ENCODE results near the gene STK16. TPM values are rescaled to one million over a fixed set of nuclear protein-coding genes. Genes with fewer than 3 reads are reported as not detected.
"Not testable (repeated sequence)": the region's sequence is repeated elsewhere in the genome, so short reads cannot be mapped to it uniquely, and the experiment has no call there.

Gene STK16, protein sequence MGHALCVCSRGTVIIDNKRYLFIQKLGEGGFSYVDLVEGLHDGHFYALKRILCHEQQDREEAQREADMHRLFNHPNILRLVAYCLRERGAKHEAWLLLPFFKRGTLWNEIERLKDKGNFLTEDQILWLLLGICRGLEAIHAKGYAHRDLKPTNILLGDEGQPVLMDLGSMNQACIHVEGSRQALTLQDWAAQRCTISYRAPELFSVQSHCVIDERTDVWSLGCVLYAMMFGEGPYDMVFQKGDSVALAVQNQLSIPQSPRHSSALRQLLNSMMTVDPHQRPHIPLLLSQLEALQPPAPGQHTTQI
- 10 to 100 TPM; 13.1 to 18.1 (median 16.4) TPM for total RNA-seq

DNA sequence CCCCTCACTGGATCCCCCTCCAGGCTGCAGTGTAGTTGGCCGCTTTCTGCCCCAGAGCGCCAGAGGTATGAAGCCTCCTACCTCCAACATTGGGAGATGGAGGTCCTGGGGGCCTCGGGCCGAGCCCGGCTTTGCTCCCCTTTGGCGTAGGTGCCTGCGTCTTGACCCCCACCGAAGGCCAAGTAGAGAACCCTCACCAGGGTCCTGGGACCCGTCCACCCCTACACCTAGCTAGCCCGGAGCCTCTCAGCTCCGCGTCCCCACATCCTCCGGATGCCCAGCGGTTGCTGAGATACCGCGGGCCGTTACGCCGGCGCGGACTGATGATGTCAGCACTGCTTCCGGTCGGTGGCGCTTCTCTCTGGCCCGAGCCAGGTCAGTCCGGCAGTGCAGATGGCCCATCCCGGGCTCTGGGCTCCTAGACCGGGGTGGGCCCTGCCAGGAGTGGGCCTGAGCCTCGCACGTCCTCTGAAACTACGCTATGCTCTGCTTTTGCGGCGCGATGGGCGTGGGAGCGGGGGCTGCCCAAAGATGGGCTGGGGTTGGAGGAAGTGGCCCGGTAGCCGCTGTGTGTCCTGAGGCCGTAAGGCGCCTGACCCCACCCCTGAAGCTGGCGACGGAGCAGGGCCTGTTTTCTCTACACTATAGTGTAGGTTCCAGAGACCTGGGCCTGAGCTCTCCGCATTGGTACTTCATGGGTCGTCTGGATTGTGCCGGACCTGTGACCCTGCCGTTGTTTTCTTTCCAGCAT, at the start of gene STK16, which contains the start of gene GLB1L:
STK16 (plus strand) TSS at position 332 of the 751 bp plus-strand sequence. CDS start 521 bp downstream, outside the sequence.
GLB1L (minus strand) TSS at position 297 of the 751 bp plus-strand sequence. CDS start 1,871 bp downstream, outside the sequence.
- DNase-seq (ENCODE audit: low spot score in 2 of 2): peak; percentile 90 to 94
- intact Hi-C loops (cut with DNase I; ENCODE audit: low total_unique reads): no loop called here

DNA sequence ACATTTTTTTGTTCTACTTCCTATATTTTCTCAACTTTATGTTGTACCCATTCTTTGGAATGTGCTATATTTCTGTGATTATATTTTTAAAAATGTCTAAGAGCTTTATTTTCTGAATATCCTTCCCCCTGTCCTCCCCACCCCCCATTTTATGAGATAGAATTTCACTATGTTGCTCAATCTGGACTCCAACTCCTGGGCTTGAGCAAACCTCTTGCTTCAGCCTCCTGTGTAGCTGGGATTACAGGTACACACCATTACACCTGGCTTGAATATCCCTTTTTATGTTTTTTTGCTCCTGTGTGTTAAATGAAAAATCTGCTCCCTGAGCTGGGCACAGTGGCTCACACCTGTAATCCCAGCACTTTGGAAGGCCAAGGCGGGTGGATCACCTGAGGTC, 47.9 kb upstream of the STK16 start:
- H3K4me1 ChIP-seq: no peaks in the 10 kb centered on the region
- no peaks in the 10 kb centered on the region for H3K9me3 ChIP-seq
- intact Hi-C loops (cut with DNase I; ENCODE audit: low total_unique reads): no loop called here
- TF ChIP-seq, protein P1, sequence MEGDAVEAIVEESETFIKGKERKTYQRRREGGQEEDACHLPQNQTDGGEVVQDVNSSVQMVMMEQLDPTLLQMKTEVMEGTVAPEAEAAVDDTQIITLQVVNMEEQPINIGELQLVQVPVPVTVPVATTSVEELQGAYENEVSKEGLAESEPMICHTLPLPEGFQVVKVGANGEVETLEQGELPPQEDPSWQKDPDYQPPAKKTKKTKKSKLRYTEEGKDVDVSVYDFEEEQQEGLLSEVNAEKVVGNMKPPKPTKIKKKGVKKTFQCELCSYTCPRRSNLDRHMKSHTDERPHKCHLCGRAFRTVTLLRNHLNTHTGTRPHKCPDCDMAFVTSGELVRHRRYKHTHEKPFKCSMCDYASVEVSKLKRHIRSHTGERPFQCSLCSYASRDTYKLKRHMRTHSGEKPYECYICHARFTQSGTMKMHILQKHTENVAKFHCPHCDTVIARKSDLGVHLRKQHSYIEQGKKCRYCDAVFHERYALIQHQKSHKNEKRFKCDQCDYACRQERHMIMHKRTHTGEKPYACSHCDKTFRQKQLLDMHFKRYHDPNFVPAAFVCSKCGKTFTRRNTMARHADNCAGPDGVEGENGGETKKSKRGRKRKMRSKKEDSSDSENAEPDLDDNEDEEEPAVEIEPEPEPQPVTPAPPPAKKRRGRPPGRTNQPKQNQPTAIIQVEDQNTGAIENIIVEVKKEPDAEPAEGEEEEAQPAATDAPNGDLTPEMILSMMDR (IDR thresholded peaks at IDR 0.05): no peak
- TF ChIP-seq POLR2A (IDR thresholded peaks at IDR 0.05): no peak
- no peak for TF ChIP-seq POLR2AphosphoS5 (IDR thresholded peaks at IDR 0.05)
- no peaks in the 10 kb centered on the region for H3K36me3 ChIP-seq
- no peak overlapping the region for H3K4me3 ChIP-seq
- H3K27me3 ChIP-seq: no peaks in the 10 kb centered on the region
- no peak for DNase-seq (ENCODE audit: low spot score in 2 of 2)
- H3K27ac ChIP-seq: no peak overlapping the region

More for the DNA sequence above, at the start of gene STK16, which contains the start of gene GLB1L:
- Histone ChIP-seq H3K4me1 (peaks cover 12 to 21% of the 10 kb centered on the region in 2 donors), H3K4me3 (peak within 1 kb of the TSS; percentile 73 to 93 (median 82)), H3K27me3 (no peaks in the 10 kb centered on the region), H3K36me3 (no peaks in the 10 kb centered on the region), H3K27ac (peak within 1 kb of the TSS; percentile 98), H3K9me3 (no peaks in the 10 kb centered on the region)
- TF ChIP-seq, protein P1 (IDR thresholded peaks at IDR 0.05): no peak
- TF ChIP-seq POLR2AphosphoS5 (IDR thresholded peaks at IDR 0.05): peak; percentile 95 to 97 (median 96)

DNA sequence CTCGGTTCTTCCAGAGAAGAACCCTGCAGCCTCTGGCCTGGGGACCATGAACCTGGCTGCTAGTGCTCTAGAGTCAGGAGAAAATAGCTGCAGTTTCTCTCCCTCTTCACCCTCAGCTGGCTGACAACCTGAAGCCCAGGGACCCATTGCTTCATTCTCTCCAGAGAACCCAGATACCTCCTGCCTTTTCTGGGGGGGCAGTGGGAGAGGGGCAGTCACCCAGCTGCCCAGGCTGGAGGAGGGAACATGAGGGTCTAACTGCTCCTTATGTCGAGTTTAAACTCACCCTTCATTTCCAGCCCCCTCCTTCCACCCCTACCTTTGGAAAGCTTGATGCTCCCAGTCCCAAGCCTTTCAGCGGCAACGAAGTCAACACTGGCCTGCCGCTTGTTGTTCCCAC, 46.3 kb upstream of the STK16 start:
- Histone ChIP-seq H3K9me3 (no peaks in the 10 kb centered on the region), H3K27ac (no peak overlapping the region), H3K4me1 (no peaks in the 10 kb centered on the region), H3K27me3 (no peaks in the 10 kb centered on the region), H3K4me3 (no peak overlapping the region), H3K36me3 (no peaks in the 10 kb centered on the region)
- DNase-seq (ENCODE audit: low spot score in 2 of 2): no peak
- intact Hi-C loops (cut with DNase I; ENCODE audit: low total_unique reads): no loop called here
- TF ChIP-seq POLR2AphosphoS5 (IDR thresholded peaks at IDR 0.05) (no peak), POLR2A (IDR thresholded peaks at IDR 0.05) (no peak)
- TF ChIP-seq, protein P1 (IDR thresholded peaks at IDR 0.05): no peak

DNA sequence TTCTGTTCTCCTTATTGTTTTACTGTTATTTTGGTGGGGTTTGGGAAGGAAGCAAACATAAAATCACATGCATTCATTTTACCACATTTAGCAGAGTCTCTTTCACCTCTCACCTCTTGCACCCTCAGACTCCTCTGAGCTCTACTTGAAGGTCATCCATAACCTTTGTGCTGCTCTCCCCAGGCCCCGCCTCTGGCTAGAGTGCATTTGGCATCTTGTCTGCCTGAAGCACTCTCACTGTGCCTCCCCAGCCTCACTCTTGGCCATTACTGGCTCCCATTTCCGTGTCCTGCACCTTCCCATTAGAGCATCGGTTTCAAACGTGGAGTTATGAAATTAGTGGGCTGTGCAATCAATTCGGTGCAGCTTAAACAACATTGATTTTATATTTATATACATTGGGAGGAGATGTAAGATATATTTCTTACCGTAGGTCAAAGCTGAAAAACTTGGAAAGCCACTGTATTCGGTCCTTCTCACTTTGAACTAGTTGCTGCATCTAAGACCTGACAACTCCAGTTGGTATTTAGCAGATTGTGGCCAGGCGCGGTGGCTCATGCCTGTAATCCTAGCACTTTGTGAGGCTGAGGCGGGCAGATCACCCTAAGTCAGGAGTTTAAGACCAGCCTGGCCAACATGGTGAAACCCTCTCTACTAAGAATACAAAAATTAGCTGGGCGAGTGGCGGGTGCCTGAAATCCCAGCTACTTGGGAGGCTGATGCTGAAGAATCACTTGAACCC, 45.6 kb upstream of the STK16 start:
- H3K27ac ChIP-seq: no peak overlapping the region
- no peaks in the 10 kb centered on the region for H3K36me3 ChIP-seq
- H3K4me1 ChIP-seq: no peaks in the 10 kb centered on the region
- no peak for DNase-seq (ENCODE audit: low spot score in 2 of 2)
- no peaks in the 10 kb centered on the region for H3K27me3 ChIP-seq
- intact Hi-C loops (cut with DNase I; ENCODE audit: low total_unique reads): no loop called here
- H3K9me3 ChIP-seq: no peaks in the 10 kb centered on the region
- H3K4me3 ChIP-seq: no peak overlapping the region
- no peak for TF ChIP-seq POLR2AphosphoS5 (IDR thresholded peaks at IDR 0.05)
- no peak for TF ChIP-seq POLR2A (IDR thresholded peaks at IDR 0.05)
- TF ChIP-seq, protein P1 (IDR thresholded peaks at IDR 0.05): no peak

DNA sequence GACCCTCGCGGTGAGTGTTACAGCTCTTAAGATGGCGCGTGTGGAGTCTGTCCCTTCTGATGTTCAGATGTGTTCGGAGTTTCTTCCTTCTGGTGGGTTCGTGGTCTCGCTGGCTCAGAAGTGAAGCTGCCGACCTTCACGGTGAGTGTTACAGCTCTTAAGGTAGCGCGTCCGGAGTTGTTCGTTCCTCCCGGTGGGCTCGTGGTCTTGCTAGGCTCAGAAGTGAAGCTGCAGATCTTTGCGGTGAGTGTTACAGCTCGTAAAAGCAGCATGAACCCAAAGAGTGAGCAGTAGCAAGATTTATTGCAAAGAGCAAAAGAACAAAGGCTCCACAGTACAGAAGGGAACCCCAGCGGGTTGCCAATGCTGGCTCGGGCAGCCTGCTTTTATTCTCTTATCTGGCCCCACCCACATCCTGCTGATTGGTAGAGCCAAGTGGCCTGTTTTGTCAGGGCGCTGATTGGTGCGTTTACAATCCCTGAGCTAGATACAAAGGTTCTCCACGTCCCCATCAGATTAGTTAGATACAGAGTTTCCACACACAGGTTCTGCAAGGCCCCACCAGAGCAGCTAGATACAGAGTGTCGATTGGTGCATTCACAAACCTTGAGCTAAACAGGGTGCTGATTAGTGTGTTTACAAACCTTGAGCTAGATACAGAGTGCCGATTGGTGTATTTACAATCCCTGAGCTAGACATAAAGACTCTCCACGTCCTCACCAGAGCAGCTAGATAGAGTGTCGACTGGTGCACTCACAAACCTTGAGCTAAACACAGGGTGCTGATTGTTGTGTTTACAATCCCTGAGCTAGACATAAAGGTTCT, 44.6 kb upstream of the STK16 start:
- H3K27me3 ChIP-seq; H3K4me1 ChIP-seq; H3K4me3 ChIP-seq; DNase-seq (ENCODE audit: low spot score in 2 of 2); H3K36me3 ChIP-seq; intact Hi-C loops (cut with DNase I; ENCODE audit: low total_unique reads); H3K27ac ChIP-seq; H3K9me3 ChIP-seq: not testable (repeated sequence)

DNA sequence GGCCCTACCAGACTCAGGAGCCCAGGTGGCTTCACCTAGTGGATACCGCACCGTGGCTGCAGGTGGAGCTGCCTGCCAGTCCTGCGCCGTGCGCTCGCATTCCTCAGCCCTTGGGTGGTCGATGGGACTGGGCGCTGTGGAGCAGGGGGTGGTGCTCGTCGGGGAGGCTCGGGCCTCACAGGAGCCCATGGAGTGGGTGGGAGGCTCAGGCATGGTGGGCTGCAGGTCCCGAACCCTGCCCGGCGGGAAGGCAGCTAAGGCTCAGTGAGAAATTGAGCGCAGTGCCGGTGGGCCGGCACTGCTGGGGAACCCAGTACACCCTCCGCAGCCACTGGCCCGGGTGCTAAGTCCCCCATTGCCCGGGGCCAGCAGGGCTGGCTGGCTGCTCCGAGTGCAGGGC, 43.9 kb upstream of the STK16 start:
- H3K9me3 ChIP-seq; H3K27me3 ChIP-seq; H3K4me1 ChIP-seq; H3K36me3 ChIP-seq; H3K4me3 ChIP-seq; DNase-seq (ENCODE audit: low spot score in 2 of 2); intact Hi-C loops (cut with DNase I; ENCODE audit: low total_unique reads); H3K27ac ChIP-seq: not testable (repeated sequence)

Data from breast epithelium (tissue), 4 donors.